Keratinocyte (primary cell): Measurements from ENCODE around the gene ZMYND8. TPM values are rescaled to one million over a fixed set of nuclear protein-coding genes. Genes with fewer than 3 reads are reported as not detected.

Experiments
- DNase-seq: peaks from one replicate; pipeline ENCODE4 v3.0.0-alpha.2; 2011; ENCODE audit warnings: low read depth, missing footprints, low spot score
- FAIRE-seq: peaks from 2 replicates; lab custom pipeline; 2011; peaks lifted over from hg19 to GRCh38; lab: Jason Lieb, UNC
- H2AFZ ChIP-seq: 2 replicates; pipeline ENCODE4 v1.6.0; 2012; ENCODE audit warnings: low read length, control low read depth, inconsistent platforms; ENCODE audit not compliant: control insufficient read depth
- H3K27ac ChIP-seq: 2 replicates; pipeline ENCODE4 v1.5.1; 2011; ENCODE audit warnings: low read length; ENCODE audit not compliant: control insufficient read depth, insufficient read depth
- H3K27me3 ChIP-seq: 3 replicates; pipeline ENCODE4 v1.6.0; 2011; ENCODE audit warnings: low read length; ENCODE audit not compliant: control insufficient read depth, insufficient read depth; ENCODE audit errors: extremely low read depth
- H3K36me3 ChIP-seq, 2 experiments: 2 replicates in 1 of 2; 3 replicates in 1 of 2; pipeline ENCODE4 v1.5.1; 2011; ENCODE audit warnings: low read length in 2 of 2, mild to moderate bottlenecking in 1 of 2; ENCODE audit not compliant: control insufficient read depth in 2 of 2, insufficient read depth in 2 of 2; ENCODE audit errors: extremely low read depth in 1 of 2
- H3K4me1 ChIP-seq: 3 replicates; pipeline ENCODE4 v1.5.1; 2011; ENCODE audit warnings: low read length; ENCODE audit not compliant: control insufficient read depth, insufficient read depth; ENCODE audit errors: extremely low read depth
- H3K4me2 ChIP-seq: 3 replicates; pipeline ENCODE4 v1.6.0; 2011; ENCODE audit warnings: low read depth, low read length; ENCODE audit not compliant: control insufficient read depth, insufficient read depth; ENCODE audit errors: extremely low read depth
- H3K4me3 ChIP-seq, 3 experiments: fragments of 200-600 bp in 1 of 3; sonication (generic) in 1 of 3; 2 replicates in 2 of 3; 3 replicates in 1 of 3; pipeline ENCODE4 v1.5.1; 2011 to 2016; ENCODE audit warnings: low read length in 3 of 3, mild to moderate bottlenecking in 3 of 3, control low read depth in 2 of 3, inconsistent platforms in 1 of 3, low read depth in 1 of 3, mixed read lengths in 1 of 3, mixed run types in 1 of 3, moderate library complexity in 1 of 3; ENCODE audit not compliant: control insufficient read depth in 2 of 3, insufficient read depth in 2 of 3; ENCODE audit errors: extremely low read depth in 1 of 3
- H3K79me2 ChIP-seq: 2 replicates; pipeline ENCODE4 v1.6.0; 2012; ENCODE audit warnings: low read length; ENCODE audit not compliant: control insufficient read depth, insufficient read depth
- H3K9ac ChIP-seq: 3 replicates; pipeline ENCODE4 v1.6.0; 2011; ENCODE audit warnings: low read length; ENCODE audit not compliant: control insufficient read depth, insufficient read depth; ENCODE audit errors: extremely low read depth
- H3K9me1 ChIP-seq: 3 replicates; pipeline ENCODE4 v1.6.0; 2011; ENCODE audit warnings: low read length; ENCODE audit not compliant: control insufficient read depth, insufficient read depth; ENCODE audit errors: extremely low read depth
- H3K9me3 ChIP-seq: 2 replicates; pipeline ENCODE4 v1.5.1; 2012; ENCODE audit warnings: low read depth, low read length; ENCODE audit not compliant: control insufficient read depth
- H4K20me1 ChIP-seq: 3 replicates; pipeline ENCODE4 v1.6.0; 2011; ENCODE audit warnings: low read length; ENCODE audit not compliant: control insufficient read depth, insufficient read depth; ENCODE audit errors: extremely low read depth
- EZH2 ChIP-seq: IDR thresholded peaks from one replicate; pipeline ENCODE4 v1.6.1; 2012; ENCODE audit warnings: inconsistent platforms, mild to moderate bottlenecking, low read length, moderate library complexity
- dilution Hi-C: fragments of 300-500 bp; cut with MboI; formaldehyde crosslinking; loops from one replicate; pipeline ENCODE4 v1.7.0; 2020; ENCODE audit warnings: low sequenced_read_pairs; ENCODE audit not compliant: extremely low pct_ligation_motif_present
- polyA plus RNA-seq, 5 experiments: library from polyadenylated mRNA; depleted of rRNA in 3 of 5; stranded (reverse) in 3 of 5; stranded (forward) in 1 of 5; unstranded in 1 of 5; fragments of >200 nt; gene quantifications; 1 replicate in 1 of 5; 2 replicates in 3 of 5; 3 replicates in 1 of 5; pipeline versions ENCODE4 v1.2.1 to v1.2.3, GENCODE V29; 2011 to 2012; ENCODE audit warnings: missing spikeins in 2 of 5, low read depth in 1 of 5, low replicate concordance in 1 of 5
- TF ChIP-seq, protein P1 (sequence below), 3 experiments: IDR thresholded peaks in 1 of 3; conservative IDR thresholded peaks in 1 of 3; optimal IDR thresholded peaks in 1 of 3; 2 replicates in 2 of 3; 3 replicates in 1 of 3; pipeline versions ENCODE3 to v1.5.1; 2011; ENCODE audit warnings: low read length in 3 of 3, mild to moderate bottlenecking in 3 of 3, moderate library complexity in 2 of 3, control low read depth in 1 of 3, inconsistent platforms in 1 of 3; ENCODE audit not compliant: insufficient read depth in 2 of 3; ENCODE audit errors: extremely low read depth in 1 of 3

Gene ZMYND8
- polyA plus RNA-seq, 1 donor (not counting 4 experiments of a cell fraction or from before 2014, with no cell fraction given): 39.8 TPM

- H3K27ac ChIP-seq: no peak overlapping the region
- H3K4me2 ChIP-seq: no peak overlapping the region
- dilution Hi-C loops: no loop called here
- peaks cover 38 to 49% of the 10 kb centered on the region in 2 experiments for H3K36me3 ChIP-seq
- peaks cover 2% of the 10 kb centered on the region for H3K9me1 ChIP-seq
- H3K27me3 ChIP-seq: no peaks in the 10 kb centered on the region
- peaks cover 5% of the 10 kb centered on the region for H4K20me1 ChIP-seq
- no peak overlapping the region for H2AFZ ChIP-seq
- DNase-seq (no peak), FAIRE-seq (no peak)
- no peak overlapping the region for H3K4me3 ChIP-seq
- no peak for TF ChIP-seq EZH2
- TF ChIP-seq, protein P1, sequence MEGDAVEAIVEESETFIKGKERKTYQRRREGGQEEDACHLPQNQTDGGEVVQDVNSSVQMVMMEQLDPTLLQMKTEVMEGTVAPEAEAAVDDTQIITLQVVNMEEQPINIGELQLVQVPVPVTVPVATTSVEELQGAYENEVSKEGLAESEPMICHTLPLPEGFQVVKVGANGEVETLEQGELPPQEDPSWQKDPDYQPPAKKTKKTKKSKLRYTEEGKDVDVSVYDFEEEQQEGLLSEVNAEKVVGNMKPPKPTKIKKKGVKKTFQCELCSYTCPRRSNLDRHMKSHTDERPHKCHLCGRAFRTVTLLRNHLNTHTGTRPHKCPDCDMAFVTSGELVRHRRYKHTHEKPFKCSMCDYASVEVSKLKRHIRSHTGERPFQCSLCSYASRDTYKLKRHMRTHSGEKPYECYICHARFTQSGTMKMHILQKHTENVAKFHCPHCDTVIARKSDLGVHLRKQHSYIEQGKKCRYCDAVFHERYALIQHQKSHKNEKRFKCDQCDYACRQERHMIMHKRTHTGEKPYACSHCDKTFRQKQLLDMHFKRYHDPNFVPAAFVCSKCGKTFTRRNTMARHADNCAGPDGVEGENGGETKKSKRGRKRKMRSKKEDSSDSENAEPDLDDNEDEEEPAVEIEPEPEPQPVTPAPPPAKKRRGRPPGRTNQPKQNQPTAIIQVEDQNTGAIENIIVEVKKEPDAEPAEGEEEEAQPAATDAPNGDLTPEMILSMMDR (optimal IDR thresholded peaks at IDR 0.05 in 1 of 3, IDR thresholded peaks at IDR 0.05 in 1 of 3, conservative IDR thresholded peaks at IDR 0.05 in 1 of 3; ENCODE audit: extremely low read depth in 1 of 3, insufficient read depth in 2 of 3, low read length in 3 of 3): no peak
- no peaks in the 10 kb centered on the region for H3K9me3 ChIP-seq
- no peaks in the 10 kb centered on the region for H3K4me1 ChIP-seq
- H3K79me2 ChIP-seq: peaks cover 15% of the 10 kb centered on the region
- no peak overlapping the region for H3K9ac ChIP-seq
Measured at GRCh38 chr20:47248448-47248966, 108.0 kb downstream of the ZMYND8 start.

DNA sequence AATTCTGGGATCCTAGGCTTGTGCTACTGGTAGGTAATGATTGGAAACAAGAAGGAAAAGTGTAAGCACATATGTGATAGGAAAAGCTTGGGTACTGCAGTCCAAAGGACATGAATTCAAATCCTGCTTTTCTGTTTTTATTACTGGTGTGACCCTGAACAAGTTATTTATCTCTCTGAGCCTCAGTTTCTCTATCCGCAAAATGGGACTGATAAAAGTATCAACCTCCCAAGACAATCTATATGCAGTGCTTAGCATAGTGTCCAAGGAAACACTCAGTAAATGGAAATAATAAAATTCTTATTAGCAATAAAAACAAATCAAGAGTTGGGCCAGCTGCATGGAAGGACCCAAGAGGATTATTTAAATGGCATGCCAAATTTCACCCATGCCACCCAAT is 108.5 kb downstream of the ZMYND8 start:
- dilution Hi-C loops: no loop called here
- peaks cover 38 to 49% of the 10 kb centered on the region in 2 experiments for H3K36me3 ChIP-seq

More for the DNA sequence above, 108.5 kb downstream of the ZMYND8 start:
- no peaks in the 10 kb centered on the region for H3K4me1 ChIP-seq
- no peaks in the 10 kb centered on the region for H3K27me3 ChIP-seq
- peaks cover 5% of the 10 kb centered on the region for H4K20me1 ChIP-seq
- H2AFZ ChIP-seq: no peak overlapping the region
- no peak for DNase-seq
- H3K9ac ChIP-seq: no peak overlapping the region
- FAIRE-seq: no peak
- TF ChIP-seq, protein P1 (optimal IDR thresholded peaks at IDR 0.05 in 1 of 3, IDR thresholded peaks at IDR 0.05 in 1 of 3, conservative IDR thresholded peaks at IDR 0.05 in 1 of 3; ENCODE audit: extremely low read depth in 1 of 3, insufficient read depth in 2 of 3, low read length in 3 of 3): no peak
- TF ChIP-seq EZH2: no peak
- no peaks in the 10 kb centered on the region for H3K9me3 ChIP-seq
- no peak overlapping the region for H3K4me2 ChIP-seq
- peaks cover 15% of the 10 kb centered on the region for H3K79me2 ChIP-seq
- H3K4me3 ChIP-seq: no peak overlapping the region
- H3K27ac ChIP-seq: no peak overlapping the region
- peaks cover 2% of the 10 kb centered on the region for H3K9me1 ChIP-seq
